H1 (cell line): Measurements from ENCODE around the gene BCKDHB. TPM values are rescaled to one million over a fixed set of nuclear protein-coding genes. Genes with fewer than 3 reads are reported as not detected.

ENCODE experiments used
- CTCF ChIA-PET: fragments of 300-600 bp; sonication (Branson Sonifier 250); formaldehyde crosslinking; loops from one replicate; lab custom pipeline; 2021; ENCODE audit not compliant: partially characterized antibody; lab: Charles Lee
- POLR2A ChIA-PET: fragments of 300-600 bp; sonication (Branson Sonifier 250); formaldehyde crosslinking; loops from one replicate; lab custom pipeline; 2021; ENCODE audit warnings: inconsistent platforms; ENCODE audit not compliant: partially characterized antibody; lab: Charles Lee
- DNase-seq, 2 experiments: peaks; one replicate each; pipeline versions ENCODE4 v3.0.0 to v3.0.0-alpha.2; 2010 to 2022; ENCODE audit warnings: low spot score in 2 of 2, low read depth in 1 of 2, mixed read lengths in 1 of 2
- FAIRE-seq: peaks from 2 replicates; lab custom pipeline; 2011; peaks lifted over from hg19 to GRCh38; lab: Jason Lieb, UNC
- H2AFZ ChIP-seq: 2 replicates; pipeline ENCODE4 v1.8.1; 2012; ENCODE audit warnings: low read length, inconsistent platforms
- H2AK5ac ChIP-seq: 2 replicates; pipeline ENCODE4 v1.6.1; 2013; ENCODE audit warnings: low read depth, low read length
- H2BK120ac ChIP-seq: replicated peaks from 2 replicates; pipeline ENCODE3; 2013; ENCODE audit warnings: low read depth, low read length, inconsistent platforms
- H2BK12ac ChIP-seq: 2 replicates; pipeline ENCODE4 v1.6.1; 2013; ENCODE audit warnings: low read depth, low read length
- H2BK15ac ChIP-seq: 2 replicates; pipeline ENCODE4 v1.6.1; 2013; ENCODE audit warnings: low read length
- H2BK20ac ChIP-seq: 2 replicates; pipeline ENCODE4 v1.6.1; 2013; ENCODE audit warnings: low read length
- H2BK5ac ChIP-seq: 2 replicates; pipeline ENCODE4 v1.6.1; 2013; ENCODE audit warnings: low read depth, low read length
- H3K14ac ChIP-seq: 2 replicates; pipeline ENCODE4 v1.6.1; 2013; ENCODE audit warnings: inconsistent platforms; ENCODE audit not compliant: insufficient read length
- H3K18ac ChIP-seq: 2 replicates; pipeline ENCODE4 v1.6.1; 2013; ENCODE audit warnings: low read length; ENCODE audit errors: extremely low read depth
- H3K23ac ChIP-seq: 2 replicates; pipeline ENCODE4 v1.6.1; 2013; ENCODE audit warnings: inconsistent platforms; ENCODE audit not compliant: insufficient read length
- H3K23me2 ChIP-seq: 2 replicates; pipeline ENCODE4 v1.6.1; 2013; ENCODE audit warnings: low read depth, low read length
- H3K27ac ChIP-seq: 2 replicates; pipeline ENCODE4 v1.6.1; 2011; ENCODE audit warnings: low read depth, low read length, inconsistent platforms
- H3K27me3 ChIP-seq, 4 experiments: replicated peaks in 1 of 4; 1 replicate in 1 of 4; 2 replicates in 3 of 4; pipeline versions ENCODE4 v1.6.1 to v1.8.1; 2011 to 2013; ENCODE audit warnings: low read length in 3 of 4, mild to moderate bottlenecking in 3 of 4, inconsistent platforms in 2 of 4, mixed read lengths in 2 of 4, moderate library complexity in 1 of 4; ENCODE audit not compliant: control insufficient read depth in 3 of 4, insufficient read depth in 3 of 4; ENCODE audit errors: extremely low read depth in 1 of 4
- H3K36me3 ChIP-seq, 4 experiments: 2 replicates each; pipeline versions ENCODE4 v1.6.1 to v1.8.1; 2011 to 2013; ENCODE audit warnings: mild to moderate bottlenecking in 4 of 4, low read length in 3 of 4, moderate library complexity in 2 of 4, control low read depth in 1 of 4, inconsistent platforms in 1 of 4; ENCODE audit not compliant: insufficient read depth in 4 of 4, control insufficient read depth in 2 of 4
- H3K4ac ChIP-seq: replicated peaks from 2 replicates; pipeline ENCODE3; 2013; ENCODE audit warnings: low read length, low read depth, mixed read lengths, inconsistent platforms; ENCODE audit not compliant: insufficient read length
- H3K4me1 ChIP-seq, 4 experiments: replicated peaks in 1 of 4; 1 replicate in 1 of 4; 2 replicates in 3 of 4; pipeline versions ENCODE4 v1.6.1 to v1.8.1; 2011 to 2013; ENCODE audit warnings: low read length in 3 of 4, inconsistent platforms in 2 of 4, mixed read lengths in 1 of 4; ENCODE audit not compliant: insufficient read depth in 4 of 4, control insufficient read depth in 3 of 4
- H3K4me2 ChIP-seq, 2 experiments: 2 replicates each; pipeline versions ENCODE4 v1.6.1 to v1.8.1; 2011 to 2013; ENCODE audit warnings: low read depth in 2 of 2, low read length in 2 of 2, control low read depth in 1 of 2, inconsistent platforms in 1 of 2, mild to moderate bottlenecking in 1 of 2; ENCODE audit not compliant: insufficient read depth in 1 of 2
- H3K4me3 ChIP-seq, 4 experiments: fragments of 200-600, 300-600 bp in 1 of 4; sonication (generic), shearing (Covaris generic), sonication (Bioruptor Twin) in 1 of 4; 2 replicates each; pipeline versions ENCODE4 v1.5.1 to v1.8.1; 2011 to 2016; ENCODE audit warnings: low read length in 4 of 4, low read depth in 3 of 4, control low read depth in 2 of 4, inconsistent platforms in 2 of 4, mild to moderate bottlenecking in 2 of 4, mixed read lengths in 1 of 4, moderate library complexity in 1 of 4; ENCODE audit not compliant: insufficient read depth in 2 of 4; ENCODE audit errors: extremely low read depth in 1 of 4
- H3K56ac ChIP-seq: replicated peaks from 2 replicates; pipeline ENCODE3; 2013; ENCODE audit warnings: low read depth, mild to moderate bottlenecking, mixed read lengths, low read length, inconsistent platforms; ENCODE audit not compliant: insufficient read length
- H3K79me1 ChIP-seq: 2 replicates; pipeline ENCODE4 v1.6.1; 2013; ENCODE audit warnings: low read depth, low read length, control low read depth
- H3K79me2 ChIP-seq, 2 experiments: 2 replicates each; pipeline versions ENCODE4 v1.6.1 to v1.8.1; 2012 to 2013; ENCODE audit warnings: low read length in 2 of 2, mild to moderate bottlenecking in 2 of 2, inconsistent platforms in 1 of 2; ENCODE audit not compliant: insufficient read depth in 2 of 2, control insufficient read depth in 1 of 2
- H3K9ac ChIP-seq, 4 experiments: replicated peaks in 1 of 4; 1 replicate in 1 of 4; 2 replicates in 3 of 4; pipeline versions ENCODE4 v1.6.1 to v1.8.1; 2011 to 2013; ENCODE audit warnings: low read depth in 3 of 4, low read length in 3 of 4, control low read depth in 2 of 4, mild to moderate bottlenecking in 2 of 4, moderate library complexity in 2 of 4, inconsistent platforms in 1 of 4; ENCODE audit errors: extremely low read depth in 1 of 4
- H3K9me3 ChIP-seq, 2 experiments: 2 replicates each; pipeline versions ENCODE4 v1.6.1 to v1.8.1; 2012 to 2013; ENCODE audit warnings: mild to moderate bottlenecking in 2 of 2, moderate library complexity in 2 of 2, control low read depth in 1 of 2, inconsistent platforms in 1 of 2, low read depth in 1 of 2, low read length in 1 of 2, mixed read lengths in 1 of 2; ENCODE audit not compliant: insufficient read depth in 2 of 2
- H4K20me1 ChIP-seq, 2 experiments: replicated peaks in 1 of 2; 2 replicates each; pipeline versions ENCODE3 to v1.8.1; 2011 to 2013; ENCODE audit warnings: inconsistent platforms in 2 of 2, low read length in 2 of 2, mild to moderate bottlenecking in 1 of 2; ENCODE audit not compliant: insufficient read depth in 2 of 2, control insufficient read depth in 1 of 2
- H4K5ac ChIP-seq: 2 replicates; pipeline ENCODE4 v1.6.1; 2013; ENCODE audit warnings: low read length, low read depth, mixed read lengths, inconsistent platforms; ENCODE audit not compliant: insufficient read length
- H4K8ac ChIP-seq: 2 replicates; pipeline ENCODE4 v1.8.0; 2013; ENCODE audit warnings: mild to moderate bottlenecking, moderate library complexity, low read length, inconsistent platforms; ENCODE audit not compliant: insufficient read depth; ENCODE audit errors: extremely low read depth
- H4K91ac ChIP-seq: replicated peaks from 2 replicates; pipeline ENCODE3; 2013; ENCODE audit warnings: low read length, mixed read lengths, inconsistent platforms; ENCODE audit not compliant: insufficient read length
- NRF1 ChIP-seq: IDR thresholded peaks from 2 replicates; pipeline ENCODE4 v1.6.1; 2011; ENCODE audit warnings: mild to moderate bottlenecking, low read depth, low read length, improper control_type of control experiment
- WGBS, 2 experiments: shearing (Covaris generic) in 1 of 2; methylation state at CpG; one replicate each; pipeline versions ENCODE4 v1.1.6 to v1.1.7; 2013 to 2015; ENCODE audit warnings: low lambda C conversion rate in 2 of 2, mixed read lengths in 2 of 2, inconsistent platforms in 1 of 2, low coverage in 1 of 2, missing lambda C conversion rate in 1 of 2; ENCODE audit not compliant: insufficient replicate concordance in 2 of 2, insufficient coverage in 1 of 2, insufficient read length in 1 of 2; ENCODE audit errors: extremely low coverage in 1 of 2, missing lambda C conversion rate in 1 of 2; 5-methylcytosine and 5-hydroxymethylcytosine counted together
- polyA plus RNA-seq, 7 experiments: library from polyadenylated mRNA; depleted of rRNA in 3 of 7; stranded (reverse) in 5 of 7; unstranded in 2 of 7; fragments of >200 nt in 5 of 7; fragments of 200-250 nt in 2 of 7; gene quantifications; 1 replicate in 5 of 7; 2 replicates in 1 of 7; 4 replicates in 1 of 7; pipeline versions ENCODE4 v1.2.1 to v1.2.3, GENCODE V29; 2011 to 2013; ENCODE audit warnings: missing spikeins in 2 of 7, mixed read lengths in 2 of 7
- total RNA-seq: library from RNA; stranded (reverse); fragmentation: NEBNext Ultra II Directional; extraction: Animal tissue kit (Norgen Biotek cat#: 25700); gene quantifications from 2 replicates; pipeline ENCODE4 v1.2.1, GENCODE V29; 2021

Gene BCKDHB
- total and polyA plus RNA-seq, 2 of the 8 experiments (the other 6 are each of a cell fraction or from before 2014, with no cell fraction given): 22.1 to 30.8 TPM

DNA sequence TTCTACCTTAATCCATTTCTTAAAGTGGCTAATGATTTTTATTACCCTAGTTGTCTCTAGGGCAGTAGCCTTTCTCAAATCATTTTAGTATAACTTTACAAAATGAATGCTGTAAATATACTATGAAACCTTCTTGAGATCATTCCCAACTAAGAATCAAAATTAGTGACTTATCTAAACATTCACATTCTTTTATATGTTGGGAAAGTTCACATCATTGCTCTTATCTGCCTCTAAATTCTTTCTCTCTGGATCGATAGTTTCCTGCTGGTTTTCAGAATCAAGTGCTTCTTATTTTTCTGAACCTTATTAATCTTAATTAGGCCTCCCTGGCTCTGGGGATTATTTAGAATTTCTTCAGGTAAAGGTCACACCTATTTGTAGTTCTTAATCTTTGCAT lies 126.8 kb downstream of the BCKDHB start:
- Histone ChIP-seq H3K23me2 (no peaks in the 10 kb centered on the region), H3K4ac (no peak overlapping the region), H3K79me2 (no peaks in the 10 kb centered on the region), H2BK15ac (no peak overlapping the region), H3K56ac (no peak overlapping the region), H4K91ac (no peak overlapping the region), H3K4me1 (no peaks in the 10 kb centered on the region; a peak in 1 of 7 replicates), H2BK20ac (no peak overlapping the region), H4K20me1 (peaks cover 0 to 2% of the 10 kb centered on the region in 2 experiments), H3K27me3 (no peaks in the 10 kb centered on the region), H3K9me3 (0 out of 4 replicates have a peak, but pooled peaks cover 0 to 2% of the 10 kb centered on the region in 2 experiments), H3K23ac (no peak overlapping the region), H3K36me3 (no peaks in the 10 kb centered on the region), H2BK12ac (no peak overlapping the region), H3K9ac (no peak overlapping the region), H3K4me3 (no peak overlapping the region), H2BK120ac (no peak overlapping the region), H3K14ac (no peak overlapping the region), H3K4me2 (no peak overlapping the region), H2BK5ac (no peak overlapping the region), H3K27ac (no peak overlapping the region), H4K8ac (no peak overlapping the region), H3K79me1 (no peaks in the 10 kb centered on the region; the same call in 1 of the 2 replicates), H4K5ac (no peak overlapping the region), H2AFZ (no peak overlapping the region), H2AK5ac (no peak overlapping the region), H3K18ac (no peak overlapping the region)
- DNase-seq (no peak), FAIRE-seq (no peak)
- ChIA-PET CTCF (interaction anchor here (0.6 to 2.6 kb wide), 2 partner anchors 19 to 59 kb away, joined by 3 to 9 read pairs; no protein-coding TSS in a partner anchor), POLR2A (interaction anchor here (0.7 kb wide), 1 partner anchor 51 kb away, joined by 3 read pairs; no protein-coding TSS in a partner anchor)
- WGBS, 2 experiments: 93% methylated on average over 1 of the region's 1 CpG; no CpG with 5 or more reads in 1 of the 2 experiments
- TF ChIP-seq NRF1: no peak
